Osteocyte (in vitro differentiated cells): Measurements from ENCODE around the gene SLC35F3. TPM values are rescaled to one million over a fixed set of nuclear protein-coding genes. Genes with fewer than 3 reads are reported as not detected.

Experiments used
- DNase-seq: peaks from one replicate; pipeline ENCODE4 v3.0.0; 2021; ENCODE audit warnings: mixed read lengths; ENCODE audit not compliant: unreplicated experiment; ENCODE audit errors: extremely low spot score
- H3K27ac Mint-ChIP-seq: one replicate; pipeline ENCODE4 v1.8.0; 2021; ENCODE audit warnings: mild to moderate bottlenecking, mixed read lengths; ENCODE audit not compliant: unreplicated experiment
- H3K27me3 Mint-ChIP-seq: one replicate; pipeline ENCODE4 v1.8.0; 2021; ENCODE audit warnings: mixed read lengths; ENCODE audit not compliant: unreplicated experiment
- H3K36me3 Mint-ChIP-seq: one replicate; pipeline ENCODE4 v1.8.0; 2021; ENCODE audit warnings: mixed read lengths; ENCODE audit not compliant: unreplicated experiment
- H3K4me1 Mint-ChIP-seq: one replicate; pipeline ENCODE4 v1.8.0; 2021; ENCODE audit warnings: mixed read lengths; ENCODE audit not compliant: unreplicated experiment
- H3K4me3 Mint-ChIP-seq: one replicate; pipeline ENCODE4 v1.8.0; 2021; ENCODE audit warnings: mild to moderate bottlenecking, moderate library complexity, mixed read lengths; ENCODE audit not compliant: unreplicated experiment
- H3K9me3 Mint-ChIP-seq: one replicate; pipeline ENCODE4 v1.8.0; 2021; ENCODE audit warnings: mixed read lengths; ENCODE audit not compliant: unreplicated experiment
- CTCF ChIP-seq: fragments of 200-600 bp; sonication (generic); IDR thresholded peaks from 2 replicates; pipeline ENCODE4 v1.5.0; 2021; ENCODE audit warnings: antibody characterized with exemption, mild to moderate bottlenecking, moderate library complexity
- total RNA-seq: library from RNA; stranded (reverse); gene quantifications from 2 replicates; pipeline ENCODE4 v1.2.1, GENCODE V29; 2021

SLC35F3 gene
- total RNA-seq, 1 donor from 2014 or later: not detected

DNA sequence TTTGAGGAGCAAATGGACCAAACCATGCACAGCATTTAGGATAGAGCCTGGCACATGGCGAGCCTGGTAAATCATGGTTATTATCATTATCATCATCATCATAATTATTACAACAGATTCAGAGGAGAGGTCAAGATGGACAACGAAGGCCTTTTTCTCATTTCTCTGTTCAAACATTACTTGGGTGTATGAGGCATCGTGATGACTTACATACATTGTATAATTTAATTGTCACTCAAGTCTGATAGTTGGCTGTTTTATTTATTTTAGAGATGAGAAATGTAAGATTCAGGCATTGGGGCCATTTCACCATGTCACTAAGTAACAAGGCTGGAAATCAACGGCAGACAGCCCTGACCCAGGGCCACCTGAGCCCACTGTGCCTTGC, 68.1 kb downstream of the SLC35F3 start:
- DNase-seq: no peak
- Mint-ChIP-seq H3K36me3 (no peaks in the 10 kb centered on the region), H3K4me3 (no peak overlapping the region), H3K27me3 (no peaks in the 10 kb centered on the region), H3K4me1 (no peaks in the 10 kb centered on the region), H3K27ac (no peak overlapping the region), H3K9me3 (no peaks in the 10 kb centered on the region)
- TF ChIP-seq CTCF: no peak

- no peak for DNase-seq
- H3K36me3 Mint-ChIP-seq: no peaks in the 10 kb centered on the region
- H3K4me1 Mint-ChIP-seq: no peaks in the 10 kb centered on the region
- TF ChIP-seq CTCF: no peak
- H3K4me3 Mint-ChIP-seq: no peak overlapping the region
- no peaks in the 10 kb centered on the region for H3K27me3 Mint-ChIP-seq
- H3K27ac Mint-ChIP-seq: no peak overlapping the region
- H3K9me3 Mint-ChIP-seq: no peaks in the 10 kb centered on the region
Observed at GRCh38 chr1:233972951-233973635, 68.6 kb downstream of the SLC35F3 start.

GRCh38 chr1:233975486-233975885, 71.0 kb downstream of the SLC35F3 start:
- no peak overlapping the region for H3K4me3 Mint-ChIP-seq
- H3K36me3 Mint-ChIP-seq: no peaks in the 10 kb centered on the region
- no peak for DNase-seq
- H3K9me3 Mint-ChIP-seq: no peaks in the 10 kb centered on the region
- H3K4me1 Mint-ChIP-seq: no peaks in the 10 kb centered on the region
- TF ChIP-seq CTCF: no peak
- no peaks in the 10 kb centered on the region for H3K27me3 Mint-ChIP-seq
- H3K27ac Mint-ChIP-seq: no peak overlapping the region

GRCh38 chr1:233981042-233981675, 76.7 kb downstream of the SLC35F3 start:
- Mint-ChIP-seq H3K4me3 (no peak overlapping the region), H3K4me1 (no peaks in the 10 kb centered on the region), H3K36me3 (no peaks in the 10 kb centered on the region), H3K9me3 (no peaks in the 10 kb centered on the region), H3K27me3 (no peaks in the 10 kb centered on the region), H3K27ac (no peak overlapping the region)
- TF ChIP-seq CTCF: no peak
- no peak for DNase-seq

- Mint-ChIP-seq H3K27me3 (no peaks in the 10 kb centered on the region), H3K36me3 (no peaks in the 10 kb centered on the region), H3K4me1 (no peaks in the 10 kb centered on the region), H3K4me3 (no peak overlapping the region), H3K27ac (no peak overlapping the region), H3K9me3 (no peaks in the 10 kb centered on the region)
- TF ChIP-seq CTCF: no peak
- no peak for DNase-seq
Observed at GRCh38 chr1:233982827-233983518, 78.5 kb downstream of the SLC35F3 start.
